ENCODE data around the gene SLBP.

SLBP gene

GRCh38 chr4:1720163-1720983, 8.3 kb upstream of the SLBP start:
- H3K27ac Mint-ChIP-seq (ENCODE audit: low read depth): peak overlapping the region; percentile 51
- no peak for DNase-seq (ENCODE audit: low spot score in 2 of 2)
- peak; percentile 7 for ATAC-seq (replicated peaks; ENCODE audit: extremely low read depth, poor library complexity, severe bottlenecking)

GRCh38 chr4:1718095-1718850, 6.2 kb upstream of the SLBP start:
- ATAC-seq (replicated peaks; ENCODE audit: extremely low read depth, poor library complexity, severe bottlenecking): no peak
- Mint-ChIP-seq H3K4me1 (peaks cover 57% of the 10 kb centered on the region), H3K27ac (ENCODE audit: low read depth) (peak overlapping the region; percentile 44), H3K27me3 (no peaks in the 10 kb centered on the region), H3K36me3 (ENCODE audit: insufficient read depth) (peaks cover 19% of the 10 kb centered on the region), H3K4me3 (peak overlapping the region; percentile 90), H3K9me3 (no peaks in the 10 kb centered on the region)
- DNase-seq (ENCODE audit: low spot score in 2 of 2): no peak

More at GRCh38 chr4:1720163-1720983, 8.3 kb upstream of the SLBP start:
- Mint-ChIP-seq H3K9me3 (no peaks in the 10 kb centered on the region), H3K27me3 (no peaks in the 10 kb centered on the region), H3K36me3 (ENCODE audit: insufficient read depth) (peaks cover 24% of the 10 kb centered on the region), H3K4me3 (peak overlapping the region; percentile 90), H3K4me1 (peaks cover 52% of the 10 kb centered on the region)

- Mint-ChIP-seq H3K36me3 (ENCODE audit: insufficient read depth) (peaks cover 16% of the 10 kb centered on the region), H3K27me3 (no peaks in the 10 kb centered on the region), H3K9me3 (no peaks in the 10 kb centered on the region), H3K4me3 (no peak overlapping the region), H3K27ac (ENCODE audit: low read depth) (no peak overlapping the region), H3K4me1 (peaks cover 54% of the 10 kb centered on the region)
- DNase-seq (ENCODE audit: low spot score in 2 of 2) (no peak), ATAC-seq (replicated peaks; ENCODE audit: extremely low read depth, poor library complexity, severe bottlenecking) (no peak)
These were observed 5.3 kb upstream of the SLBP start for GRCh38 chr4:1717129-1718094.

GRCh38 chr4:1716065-1716945, 4.2 kb upstream of the SLBP start:
- H3K27me3 Mint-ChIP-seq: no peaks in the 10 kb centered on the region

GRCh38 chr4:1715002-1715758, 3.1 kb upstream of the SLBP start:
- Mint-ChIP-seq H3K27me3 (no peaks in the 10 kb centered on the region), H3K36me3 (ENCODE audit: insufficient read depth) (peaks cover 18% of the 10 kb centered on the region), H3K4me3 (no peak overlapping the region), H3K27ac (ENCODE audit: low read depth) (no peak overlapping the region), H3K4me1 (peaks cover 59% of the 10 kb centered on the region), H3K9me3 (no peaks in the 10 kb centered on the region)
- ATAC-seq (replicated peaks; ENCODE audit: extremely low read depth, poor library complexity, severe bottlenecking) (no peak), DNase-seq (ENCODE audit: low spot score in 2 of 2) (no peak)

More at GRCh38 chr4:1716065-1716945, 4.2 kb upstream of the SLBP start:
- Mint-ChIP-seq H3K9me3 (no peaks in the 10 kb centered on the region), H3K36me3 (ENCODE audit: insufficient read depth) (peaks cover 16% of the 10 kb centered on the region), H3K27ac (ENCODE audit: low read depth) (no peak overlapping the region), H3K4me3 (no peak overlapping the region), H3K4me1 (peaks cover 50% of the 10 kb centered on the region)
- no peak for ATAC-seq (replicated peaks; ENCODE audit: extremely low read depth, poor library complexity, severe bottlenecking)
- no peak for DNase-seq (ENCODE audit: low spot score in 2 of 2)

- no peak overlapping the region for H3K27ac Mint-ChIP-seq (ENCODE audit: low read depth)
- no peaks in the 10 kb centered on the region for H3K27me3 Mint-ChIP-seq
- H3K36me3 Mint-ChIP-seq (ENCODE audit: insufficient read depth): peaks cover 21% of the 10 kb centered on the region
- ATAC-seq (replicated peaks; ENCODE audit: extremely low read depth, poor library complexity, severe bottlenecking) (no peak), DNase-seq (ENCODE audit: low spot score in 2 of 2) (no peak)
- H3K4me1 Mint-ChIP-seq: peaks cover 59% of the 10 kb centered on the region
- H3K4me3 Mint-ChIP-seq: peak overlapping the region; percentile 90
- no peaks in the 10 kb centered on the region for H3K9me3 Mint-ChIP-seq
These were observed 2.3 kb upstream of the SLBP start for GRCh38 chr4:1714303-1715001.

GRCh38 chr4:1713003-1713851, 1.1 kb upstream of the SLBP start:
- DNase-seq (ENCODE audit: low spot score in 2 of 2) (no peak), ATAC-seq (replicated peaks; ENCODE audit: extremely low read depth, poor library complexity, severe bottlenecking) (no peak)
- peak overlapping the region; percentile 91 for H3K27ac Mint-ChIP-seq (ENCODE audit: low read depth)
- H3K27me3 Mint-ChIP-seq: no peaks in the 10 kb centered on the region
- H3K9me3 Mint-ChIP-seq: no peaks in the 10 kb centered on the region
- H3K4me1 Mint-ChIP-seq: peaks cover 61% of the 10 kb centered on the region
- H3K4me3 Mint-ChIP-seq: peak overlapping the region; percentile 90
- peaks cover 21% of the 10 kb centered on the region for H3K36me3 Mint-ChIP-seq (ENCODE audit: insufficient read depth)

GRCh38 chr4:1711571-1712215, 426 bp downstream of the SLBP start:
- Mint-ChIP-seq H3K27ac (ENCODE audit: low read depth) (peak overlapping the region; percentile 84), H3K4me1 (peaks cover 59% of the 10 kb centered on the region), H3K4me3 (peak overlapping the region; percentile 90), H3K9me3 (no peaks in the 10 kb centered on the region), H3K27me3 (no peaks in the 10 kb centered on the region), H3K36me3 (ENCODE audit: insufficient read depth) (peaks cover 26% of the 10 kb centered on the region)
- DNase-seq (ENCODE audit: low spot score in 2 of 2) (no peak), ATAC-seq (replicated peaks; ENCODE audit: extremely low read depth, poor library complexity, severe bottlenecking) (peak; percentile 19)

- peak overlapping the region; percentile 90 for H3K4me3 Mint-ChIP-seq
- ATAC-seq (replicated peaks; ENCODE audit: extremely low read depth, poor library complexity, severe bottlenecking): no peak
- no peaks in the 10 kb centered on the region for H3K9me3 Mint-ChIP-seq
- peak overlapping the region; percentile 84 for H3K27ac Mint-ChIP-seq (ENCODE audit: low read depth)
- no peak for DNase-seq (ENCODE audit: low spot score in 2 of 2)
- H3K27me3 Mint-ChIP-seq: no peaks in the 10 kb centered on the region
- peaks cover 59% of the 10 kb centered on the region for H3K4me1 Mint-ChIP-seq
- H3K36me3 Mint-ChIP-seq (ENCODE audit: insufficient read depth): peaks cover 29% of the 10 kb centered on the region
These were observed 1.0 kb downstream of the SLBP start for GRCh38 chr4:1711055-1711570.
